ENCODE measurements around the gene ERAS. TPM values are rescaled to one million over a fixed set of nuclear protein-coding genes. Genes with fewer than 3 reads are reported as not detected.

ERAS gene, protein sequence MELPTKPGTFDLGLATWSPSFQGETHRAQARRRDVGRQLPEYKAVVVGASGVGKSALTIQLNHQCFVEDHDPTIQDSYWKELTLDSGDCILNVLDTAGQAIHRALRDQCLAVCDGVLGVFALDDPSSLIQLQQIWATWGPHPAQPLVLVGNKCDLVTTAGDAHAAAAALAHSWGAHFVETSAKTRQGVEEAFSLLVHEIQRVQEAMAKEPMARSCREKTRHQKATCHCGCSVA
- not detected in 2 replicates for total RNA-seq

DNA sequence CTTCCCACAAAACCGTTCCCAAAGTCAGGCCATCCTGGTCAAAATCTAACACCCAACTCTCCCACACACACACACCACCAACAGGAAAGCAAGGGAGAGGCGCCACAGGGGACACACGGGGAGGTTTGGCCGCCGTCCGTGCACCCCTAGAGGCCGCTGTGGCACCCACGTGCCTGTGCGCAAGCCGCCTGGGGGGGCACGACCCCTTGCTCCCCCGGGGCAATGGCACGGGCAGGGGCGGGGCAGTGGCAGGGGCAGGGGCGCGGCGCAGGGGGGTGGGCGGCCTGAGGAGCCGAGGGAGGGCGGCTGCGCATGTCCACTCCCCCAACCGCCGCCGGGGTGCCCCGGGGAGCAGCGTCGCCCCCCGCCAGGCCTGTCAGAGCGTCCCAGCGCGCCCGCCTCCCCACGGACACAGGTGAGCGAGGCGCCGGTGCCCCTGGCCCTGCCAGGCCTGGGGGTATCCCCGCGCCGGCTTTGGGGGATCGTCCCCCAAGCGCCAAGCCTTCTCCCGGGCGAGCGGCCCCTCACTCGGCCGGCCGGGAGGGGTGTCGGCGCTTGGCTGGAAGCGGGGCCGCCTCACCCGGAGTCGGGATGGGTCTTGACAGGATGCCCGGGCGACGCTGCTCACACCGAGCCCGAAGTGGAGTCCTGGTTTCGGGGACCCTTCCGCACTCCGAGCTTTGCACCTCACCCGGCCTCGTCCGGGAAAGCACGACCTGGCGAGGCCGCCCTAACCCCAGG lies at the start of gene ERAS:
Gene ERAS, plus strand, starts transcription at position 379 of the 741 bp plus-strand sequence. CDS start 2,611 bp downstream, outside the sequence.

DNA sequence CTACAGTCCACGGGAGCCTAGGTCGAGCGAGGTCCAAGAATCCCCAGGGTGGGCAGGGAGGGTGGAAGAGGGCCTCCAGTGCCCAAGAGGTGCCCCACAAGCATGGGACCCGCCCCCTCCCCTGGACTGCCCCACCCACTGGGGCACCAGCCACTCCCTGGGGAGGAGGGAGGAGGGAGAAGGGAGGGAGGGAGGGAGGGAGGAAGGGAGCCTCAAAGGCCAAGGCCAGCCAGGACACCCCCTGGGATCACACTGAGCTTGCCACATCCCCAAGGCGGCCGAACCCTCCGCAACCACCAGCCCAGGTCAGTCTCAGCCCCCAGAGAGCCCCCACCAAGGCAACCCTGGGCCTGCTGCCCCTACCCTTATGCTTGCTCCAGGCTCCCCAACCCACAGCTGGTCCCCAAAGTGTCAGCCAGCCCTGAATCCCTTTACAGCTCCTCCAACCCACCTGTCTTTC lies 39.9 kb upstream of the ERAS start, which contains the start of gene GATA1:
Gene GATA1, plus strand, starts transcription at position 250 of the 460 bp plus-strand sequence. CDS start 4,520 bp downstream, outside the sequence.

DNA sequence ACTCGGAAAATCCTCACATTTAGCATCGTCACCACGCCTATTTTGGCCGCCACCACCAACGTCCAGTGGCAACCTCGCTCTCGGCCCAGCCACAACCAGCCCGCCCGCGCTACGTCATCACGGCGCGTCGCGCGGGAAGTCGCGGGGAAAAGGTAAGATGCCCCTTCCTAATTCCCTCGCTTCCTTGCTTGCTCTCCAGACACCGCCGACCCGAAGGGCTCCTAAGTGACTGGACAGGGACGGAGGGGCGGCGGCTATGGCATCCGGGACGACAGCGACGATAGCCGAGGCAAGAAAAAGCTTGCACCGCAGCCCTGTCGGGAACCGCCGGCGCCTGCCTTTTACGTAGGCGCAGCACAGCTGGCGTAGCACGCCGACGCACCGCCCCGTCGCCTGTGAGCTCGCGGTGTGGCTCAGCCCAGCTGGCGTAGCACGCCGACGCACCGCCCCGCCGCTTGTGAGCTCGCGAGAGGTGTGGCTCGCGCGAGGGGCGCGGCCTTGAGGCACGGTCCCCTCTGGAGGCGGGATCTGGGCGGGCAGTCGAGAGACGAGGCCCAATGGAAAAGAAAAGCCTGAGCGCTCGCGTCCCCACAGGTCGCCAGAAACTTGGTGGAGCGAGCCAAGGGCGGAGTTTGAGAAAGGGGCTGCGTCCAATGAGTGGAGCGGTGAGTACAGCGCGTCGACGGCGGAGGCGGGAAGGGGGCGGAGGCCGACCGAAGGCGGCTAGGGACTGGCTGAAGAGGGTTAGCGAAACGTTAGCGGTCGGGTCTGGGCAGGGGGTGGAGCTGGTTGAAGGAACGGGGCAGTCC lies 24.8 kb upstream of the ERAS start, which contains the start of gene HDAC6:
Gene HDAC6, plus strand, starts transcription at position 788 of the 809 bp plus-strand sequence. CDS start 626 bp downstream, outside the sequence.

DNA sequence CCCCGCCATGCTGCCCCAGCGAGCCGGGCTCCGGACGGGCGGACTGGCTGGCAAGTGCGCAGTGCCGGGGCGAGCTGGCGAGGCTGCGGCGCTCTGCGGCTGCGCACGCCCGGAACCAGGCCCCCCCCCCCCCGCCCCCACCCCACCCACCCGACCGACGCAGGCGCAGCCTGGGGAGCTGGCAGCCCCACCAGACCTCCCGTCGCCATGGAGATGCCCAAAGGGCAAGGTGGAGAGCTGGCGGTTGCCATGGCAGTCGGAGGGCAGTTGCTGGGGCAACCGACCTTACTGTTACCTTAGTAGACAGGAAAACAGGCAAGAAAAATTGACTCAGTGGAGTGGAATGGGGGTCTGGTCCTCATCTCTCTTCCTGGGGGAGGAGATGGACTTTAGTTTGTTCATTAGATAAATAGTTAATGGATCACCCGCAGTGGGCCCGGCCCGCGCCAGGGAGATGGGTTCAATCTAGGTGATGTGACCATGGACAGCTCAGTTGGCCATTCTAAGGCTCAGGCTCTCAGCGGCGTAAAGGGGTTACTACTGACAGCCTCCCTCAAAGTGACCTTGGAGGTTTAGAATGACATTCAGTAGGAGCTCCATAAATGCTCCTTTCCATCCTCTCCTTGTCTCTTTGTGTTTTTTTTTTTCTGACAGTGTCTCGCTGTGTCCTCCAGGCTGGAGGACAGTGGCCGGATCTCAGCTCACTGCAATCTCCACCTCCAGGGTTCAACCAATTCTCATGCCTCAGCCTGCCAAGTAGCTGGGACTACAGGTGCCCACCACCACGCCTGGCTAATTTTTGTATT lies 9.4 kb downstream of the ERAS start, which contains the start of gene PCSK1N:
Gene PCSK1N, minus strand, starts transcription at position 87 of the 806 bp plus-strand sequence. Its CDS starts 78 bp downstream, at position 9.

Other genes starting within 250 kb of the ERAS start
- gene WDR13, start 229.0 kb upstream of the ERAS start, total RNA-seq, result 131 and 149 TPM in 2 replicates
- 0.17 and 0.89 TPM in 2 replicates for gene WAS, start 142.7 kb upstream of the ERAS start, total RNA-seq
- 21.7 and 23.6 TPM in 2 replicates for gene SUV39H1, start 129.8 kb upstream of the ERAS start, total RNA-seq
- gene GLOD5, start 64.8 kb upstream of the ERAS start, total RNA-seq, result not detected in 2 replicates
- not detected in 2 replicates for gene GATA1, start 39.9 kb upstream of the ERAS start, total RNA-seq
- gene HDAC6, start 24.4 kb upstream of the ERAS start, total RNA-seq, result 42.8 and 51.6 TPM in 2 replicates
- gene PCSK1N, start 9.1 kb downstream of the ERAS start, total RNA-seq, result 0.17 TPM in 1 of 2 replicates, not detected in the other
- gene TIMM17B, start 71.3 kb downstream of the ERAS start, total RNA-seq, result 58.7 and 71.3 TPM in 2 replicates
- gene PQBP1, start 71.4 kb downstream of the ERAS start, total RNA-seq, result 68.1 and 77.9 TPM in 2 replicates
- gene SLC35A2, start 85.1 kb downstream of the ERAS start, total RNA-seq, result 30.9 and 35.3 TPM in 2 replicates
- 10.9 and 11.9 TPM in 2 replicates for gene PIM2, start 92.5 kb downstream of the ERAS start, total RNA-seq
- gene OTUD5, start 131.1 kb downstream of the ERAS start, total RNA-seq, result 37.0 and 38.7 TPM in 2 replicates
- gene KCND1, start 145.3 kb downstream of the ERAS start, total RNA-seq, result 1.3 TPM in 2 replicates
- 10.8 and 11.0 TPM in 2 replicates for gene GRIPAP1, start 175.8 kb downstream of the ERAS start, total RNA-seq
- 46.1 and 51.9 TPM in 2 replicates for gene TFE3, start 216.8 kb downstream of the ERAS start, total RNA-seq
- 0.50 and 1.5 TPM in 2 replicates for gene CCDC120, start 232.5 kb downstream of the ERAS start, total RNA-seq
- 25.6 and 32.1 TPM in 2 replicates for gene PRAF2, start 247.5 kb downstream of the ERAS start, total RNA-seq

Measured in bronchus fibroblast of lung (primary cell).